ENCODE measurements around the gene RASSF4.

GRCh38 chr10:44961931-44962750 lies 2.5 kb downstream of the RASSF4 start:
- TF ChIP-seq, protein P1, sequence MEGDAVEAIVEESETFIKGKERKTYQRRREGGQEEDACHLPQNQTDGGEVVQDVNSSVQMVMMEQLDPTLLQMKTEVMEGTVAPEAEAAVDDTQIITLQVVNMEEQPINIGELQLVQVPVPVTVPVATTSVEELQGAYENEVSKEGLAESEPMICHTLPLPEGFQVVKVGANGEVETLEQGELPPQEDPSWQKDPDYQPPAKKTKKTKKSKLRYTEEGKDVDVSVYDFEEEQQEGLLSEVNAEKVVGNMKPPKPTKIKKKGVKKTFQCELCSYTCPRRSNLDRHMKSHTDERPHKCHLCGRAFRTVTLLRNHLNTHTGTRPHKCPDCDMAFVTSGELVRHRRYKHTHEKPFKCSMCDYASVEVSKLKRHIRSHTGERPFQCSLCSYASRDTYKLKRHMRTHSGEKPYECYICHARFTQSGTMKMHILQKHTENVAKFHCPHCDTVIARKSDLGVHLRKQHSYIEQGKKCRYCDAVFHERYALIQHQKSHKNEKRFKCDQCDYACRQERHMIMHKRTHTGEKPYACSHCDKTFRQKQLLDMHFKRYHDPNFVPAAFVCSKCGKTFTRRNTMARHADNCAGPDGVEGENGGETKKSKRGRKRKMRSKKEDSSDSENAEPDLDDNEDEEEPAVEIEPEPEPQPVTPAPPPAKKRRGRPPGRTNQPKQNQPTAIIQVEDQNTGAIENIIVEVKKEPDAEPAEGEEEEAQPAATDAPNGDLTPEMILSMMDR (IDR thresholded peaks at IDR 0.05; ENCODE audit: insufficient read depth, low read length) = no peak
- TF ChIP-seq GABPA (IDR thresholded peaks at IDR 0.05; ENCODE audit: low read depth) = no peak
- TF ChIP-seq, protein P2, sequence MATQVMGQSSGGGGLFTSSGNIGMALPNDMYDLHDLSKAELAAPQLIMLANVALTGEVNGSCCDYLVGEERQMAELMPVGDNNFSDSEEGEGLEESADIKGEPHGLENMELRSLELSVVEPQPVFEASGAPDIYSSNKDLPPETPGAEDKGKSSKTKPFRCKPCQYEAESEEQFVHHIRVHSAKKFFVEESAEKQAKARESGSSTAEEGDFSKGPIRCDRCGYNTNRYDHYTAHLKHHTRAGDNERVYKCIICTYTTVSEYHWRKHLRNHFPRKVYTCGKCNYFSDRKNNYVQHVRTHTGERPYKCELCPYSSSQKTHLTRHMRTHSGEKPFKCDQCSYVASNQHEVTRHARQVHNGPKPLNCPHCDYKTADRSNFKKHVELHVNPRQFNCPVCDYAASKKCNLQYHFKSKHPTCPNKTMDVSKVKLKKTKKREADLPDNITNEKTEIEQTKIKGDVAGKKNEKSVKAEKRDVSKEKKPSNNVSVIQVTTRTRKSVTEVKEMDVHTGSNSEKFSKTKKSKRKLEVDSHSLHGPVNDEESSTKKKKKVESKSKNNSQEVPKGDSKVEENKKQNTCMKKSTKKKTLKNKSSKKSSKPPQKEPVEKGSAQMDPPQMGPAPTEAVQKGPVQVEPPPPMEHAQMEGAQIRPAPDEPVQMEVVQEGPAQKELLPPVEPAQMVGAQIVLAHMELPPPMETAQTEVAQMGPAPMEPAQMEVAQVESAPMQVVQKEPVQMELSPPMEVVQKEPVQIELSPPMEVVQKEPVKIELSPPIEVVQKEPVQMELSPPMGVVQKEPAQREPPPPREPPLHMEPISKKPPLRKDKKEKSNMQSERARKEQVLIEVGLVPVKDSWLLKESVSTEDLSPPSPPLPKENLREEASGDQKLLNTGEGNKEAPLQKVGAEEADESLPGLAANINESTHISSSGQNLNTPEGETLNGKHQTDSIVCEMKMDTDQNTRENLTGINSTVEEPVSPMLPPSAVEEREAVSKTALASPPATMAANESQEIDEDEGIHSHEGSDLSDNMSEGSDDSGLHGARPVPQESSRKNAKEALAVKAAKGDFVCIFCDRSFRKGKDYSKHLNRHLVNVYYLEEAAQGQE (IDR thresholded peaks at IDR 0.05; ENCODE audit: insufficient replicate concordance, low read depth) = no peak
- TF ChIP-seq POLR2AphosphoS5 (IDR thresholded peaks at IDR 0.05; ENCODE audit: low read depth) = no peak
